H1 (cell line): ENCODE data around the gene GRIA3. TPM values are rescaled to one million over a fixed set of nuclear protein-coding genes. Genes with fewer than 3 reads are reported as not detected.

Experiments used
- CTBP2 ChIP-seq: IDR thresholded peaks from 2 replicates; pipeline ENCODE4 v1.7.0; 2011; ENCODE audit warnings: borderline replicate concordance, mild to moderate bottlenecking, moderate library complexity, mixed read lengths, low read length; ENCODE audit not compliant: insufficient read depth, insufficient read length
- HDAC6 ChIP-seq: IDR thresholded peaks from one replicate; pipeline ENCODE4 v1.7.1; 2012; ENCODE audit warnings: low read depth, mild to moderate bottlenecking, inconsistent platforms, low read length, moderate library complexity
- polyA plus RNA-seq, 7 experiments: library from polyadenylated mRNA; depleted of rRNA in 3 of 7; stranded (reverse) in 5 of 7; unstranded in 2 of 7; fragments of >200 nt in 5 of 7; fragments of 200-250 nt in 2 of 7; gene quantifications; 1 replicate in 5 of 7; 2 replicates in 1 of 7; 4 replicates in 1 of 7; pipeline versions ENCODE4 v1.2.1 to v1.2.3, GENCODE V29; 2011 to 2013; ENCODE audit warnings: missing spikeins in 2 of 7, mixed read lengths in 2 of 7
- total RNA-seq: library from RNA; stranded (reverse); fragmentation: NEBNext Ultra II Directional; extraction: Animal tissue kit (Norgen Biotek cat#: 25700); gene quantifications from 2 replicates; pipeline ENCODE4 v1.2.1, GENCODE V29; 2021

Gene GRIA3
- total and polyA plus RNA-seq, 2 of the 8 experiments (the other 6 are each of a cell fraction or from before 2014, with no cell fraction given): 2.6 to 3.0 TPM

- TF ChIP-seq HDAC6: no peak
- TF ChIP-seq CTBP2: no peak
Measured at GRCh38 chrX:123175366-123176122, 8.5 kb upstream of the GRIA3 start (continued).
